ENCODE data around the gene C1S.

- no peak for TF ChIP-seq CTCF (IDR thresholded peaks at IDR 0.05)
- no peak for TF ChIP-seq POLR2A (IDR thresholded peaks at IDR 0.05)
Observed at GRCh38 chr12:7093892-7094291, 33.4 kb downstream of the C1S start.

Measured in esophagus squamous epithelium (tissue), 4 donors.